Spleen (tissue), 7 donors: Measurements from ENCODE around the gene OTOS.

Source experiments
- CTCF ChIP-seq, 11 experiments: fragments of 200-600 bp in 7 of 11; fragments of 450-650 bp in 4 of 11; sonication (generic) in 4 of 11; IDR thresholded peaks in 8 of 11; conservative IDR thresholded peaks in 3 of 11; 1 replicate in 7 of 11; 2 replicates in 4 of 11; pipeline versions ENCODE4 v1.4.0 to v1.8.0; 2016 to 2021; ENCODE audit warnings: antibody characterized with exemption in 11 of 11, inconsistent platforms in 4 of 11, mild to moderate bottlenecking in 1 of 11
- POLR2A ChIP-seq, 3 donors: fragments of 450-650 bp; IDR thresholded peaks; one replicate each; pipeline ENCODE4 v1.5.1; 2017; ENCODE audit warnings: antibody characterized with exemption in 3 of 3, mild to moderate bottlenecking in 1 of 3
- donor health status: DM: no; HTN: no; CAD: no; lungs with moderate emphysema.
- donor health status: DM: no; HTN: no; CAD: no.
- donor health status: DM: no; HTN: no; CAD: no.

DNA sequence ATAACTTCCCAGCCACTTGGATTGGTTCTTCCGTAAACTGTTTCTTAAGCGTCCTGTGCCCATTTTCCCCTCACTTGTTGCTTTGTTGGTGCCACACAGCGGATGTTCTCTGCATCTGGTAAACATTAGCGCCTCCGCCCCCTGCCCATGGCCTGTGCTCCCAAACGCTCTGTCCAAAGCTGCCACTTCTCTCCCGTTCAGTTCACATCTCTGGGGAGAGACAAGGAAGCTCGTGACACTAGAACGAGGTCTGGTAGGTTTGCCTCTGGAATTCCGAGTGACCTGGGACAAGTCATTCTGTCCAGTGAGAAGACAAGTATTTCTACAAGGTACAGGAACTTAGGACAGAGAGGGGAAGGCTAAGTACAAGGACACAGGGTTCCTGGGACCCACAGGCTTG lies 13.7 kb downstream of the OTOS start:
- TF ChIP-seq POLR2A (IDR thresholded peaks at IDR 0.05): no peak
- TF ChIP-seq CTCF (IDR thresholded peaks at IDR 0.05 in 8 of 11, conservative IDR thresholded peaks at IDR 0.05 in 3 of 11): no peak
